Adrenal gland (tissue), 12 donors: Measurements from ENCODE around the gene GLB1L3. TPM values are rescaled to one million over a fixed set of nuclear protein-coding genes. Genes with fewer than 3 reads are reported as not detected.

ENCODE experiments used
- DNase-seq, 7 donors: peaks; one replicate each; pipeline ENCODE4 v3.0.0-alpha.2; 2019 to 2020
- H3K27ac ChIP-seq, 5 donors: fragments of 200-600 bp; sonication (generic) in 4 of 5; 1 replicate in 3 of 5; 2 replicates in 2 of 5; pipeline versions ENCODE4 v1.5.1 to v1.8.0; 2016 to 2020; ENCODE audit warnings: mild to moderate bottlenecking in 1 of 5
- H3K27me3 ChIP-seq: fragments of 200-600 bp; 2 replicates; pipeline ENCODE4 v1.8.0; 2021
- H3K36me3 ChIP-seq, 2 donors: fragments of 200-600 bp; replicated peaks in 1 of 2; 1 replicate in 1 of 2; 2 replicates in 1 of 2; pipeline versions ENCODE4 v1.5.1 to v1.8.0; 2018 to 2022
- H3K4me1 ChIP-seq, 2 donors: fragments of 200-600 bp; replicated peaks in 1 of 2; 1 replicate in 1 of 2; 2 replicates in 1 of 2; pipeline versions ENCODE4 v1.5.1 to v1.8.0; 2018 to 2021
- H3K4me3 ChIP-seq, 4 donors: fragments of 200-600 bp; sonication (generic) in 3 of 4; one replicate each; pipeline ENCODE4 v1.5.1; 2016 to 2018
- H3K9me3 ChIP-seq, 3 donors: fragments of 200-600 bp; sonication (generic) in 1 of 3; replicated peaks in 1 of 3; 1 replicate in 2 of 3; 2 replicates in 1 of 3; pipeline versions ENCODE4 v1.5.1 to v1.8.0; 2016 to 2021
- POLR2A ChIP-seq, 2 donors: fragments of 450-650 bp; IDR thresholded peaks; one replicate each; pipeline ENCODE4 v1.6.1; 2017; ENCODE audit warnings: antibody characterized with exemption in 2 of 2, mild to moderate bottlenecking in 2 of 2, moderate library complexity in 1 of 2
- WGBS, 4 donors: extraction: QIAGEN DNeasy Blood & Tissue Kit in 2 of 4; methylation state at CpG; one replicate each; pipeline versions ENCODE4 v1.1.5 to v1.1.7; 2013 to 2017; 5-methylcytosine and 5-hydroxymethylcytosine counted together
- intact Hi-C, 2 donors: fragments of 100-400 bp; cut with DNase I; formaldehyde crosslinking; loops; one replicate each; pipeline versions ENCODE4 v1.14.1 to v1.15.0; 2022 to 2023
- polyA plus RNA-seq, 3 donors: library from polyadenylated mRNA; stranded (reverse); fragments of 200-250 nt in 2 of 3; fragments of 350-450 nt in 1 of 3; fragmentation: Illumina TruSeq in 1 of 3; extraction: RNeasy Lipid Tissue Mini Kit (QIAGEN cat#74804) in 1 of 3; gene quantifications; one replicate each; pipeline ENCODE4 v1.2.3, GENCODE V29; 2013 to 2014
- total RNA-seq, 9 donors: library from RNA; depleted of rRNA in 4 of 9; stranded (reverse); fragments of >200 nt in 4 of 9; fragments of 120-200 nt in 1 of 9; fragmentation: NEBNext Ultra II Directional in 1 of 9; extraction: Animal tissue kit (Norgen Biotek cat#: 25700) in 1 of 9; gene quantifications; one replicate each; pipeline versions ENCODE4 v1.1.0 to v1.2.4, GENCODE V29; 2013 to 2023
- TF ChIP-seq, protein P1 (sequence below), 6 experiments: fragments of 450-650 bp in 4 of 6; fragments of 200-600 bp in 2 of 6; sonication (generic) in 1 of 6; IDR thresholded peaks; 1 replicate in 5 of 6; 2 replicates in 1 of 6; pipeline versions ENCODE4 v1.5.1 to v1.8.0; 2016 to 2021; ENCODE audit warnings: antibody characterized with exemption in 6 of 6, mild to moderate bottlenecking in 2 of 6, moderate library complexity in 1 of 6
- donor health status: healthy with polysubstance abuse.
- donor health status: Bipolar disorder and iron deficiency.
- donor health status: DM: yes; HTN: yes; CAD: no.
- donor health status: DM: no; HTN: no; CAD: no.
- donor health status: DM: no; HTN: no; CAD: no.
- donor health status: DM: yes; HTN: yes; CAD: no.

Gene GLB1L3
- total and polyA plus RNA-seq, 12 donors = 0.06 to 1.4 (median 0.51) TPM; not detected in 5

DNA sequence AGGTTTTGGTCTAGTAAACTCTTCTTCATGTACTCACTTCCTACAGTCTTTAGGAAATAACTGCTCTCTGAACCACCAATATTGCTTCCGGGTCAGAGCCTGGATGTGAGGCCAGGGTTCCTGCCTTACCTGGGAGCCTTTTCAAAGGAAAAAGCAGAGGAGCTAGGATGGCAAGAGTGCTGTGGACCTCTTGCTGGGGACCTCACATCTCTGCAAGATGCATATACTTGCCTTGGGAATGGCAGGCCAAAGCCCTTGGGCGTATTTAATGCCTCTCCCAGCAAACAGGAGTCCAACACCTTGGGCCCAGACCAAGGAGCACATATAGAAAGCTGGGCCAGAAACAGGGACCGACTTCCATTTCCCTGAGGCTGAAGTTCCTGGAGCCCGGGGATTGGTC, 60.9 kb downstream of the GLB1L3 start:
- Histone ChIP-seq H3K36me3 (no peaks in the 10 kb centered on the region), H3K4me3 (no peak overlapping the region), H3K27ac (no peak overlapping the region), H3K27me3 (no peaks in the 10 kb centered on the region), H3K9me3 (no peaks in the 10 kb centered on the region), H3K4me1 (peaks cover 3 to 5% of the 10 kb centered on the region in 2 donors)
- no peak for TF ChIP-seq POLR2A (IDR thresholded peaks at IDR 0.05)
- TF ChIP-seq, protein P1, sequence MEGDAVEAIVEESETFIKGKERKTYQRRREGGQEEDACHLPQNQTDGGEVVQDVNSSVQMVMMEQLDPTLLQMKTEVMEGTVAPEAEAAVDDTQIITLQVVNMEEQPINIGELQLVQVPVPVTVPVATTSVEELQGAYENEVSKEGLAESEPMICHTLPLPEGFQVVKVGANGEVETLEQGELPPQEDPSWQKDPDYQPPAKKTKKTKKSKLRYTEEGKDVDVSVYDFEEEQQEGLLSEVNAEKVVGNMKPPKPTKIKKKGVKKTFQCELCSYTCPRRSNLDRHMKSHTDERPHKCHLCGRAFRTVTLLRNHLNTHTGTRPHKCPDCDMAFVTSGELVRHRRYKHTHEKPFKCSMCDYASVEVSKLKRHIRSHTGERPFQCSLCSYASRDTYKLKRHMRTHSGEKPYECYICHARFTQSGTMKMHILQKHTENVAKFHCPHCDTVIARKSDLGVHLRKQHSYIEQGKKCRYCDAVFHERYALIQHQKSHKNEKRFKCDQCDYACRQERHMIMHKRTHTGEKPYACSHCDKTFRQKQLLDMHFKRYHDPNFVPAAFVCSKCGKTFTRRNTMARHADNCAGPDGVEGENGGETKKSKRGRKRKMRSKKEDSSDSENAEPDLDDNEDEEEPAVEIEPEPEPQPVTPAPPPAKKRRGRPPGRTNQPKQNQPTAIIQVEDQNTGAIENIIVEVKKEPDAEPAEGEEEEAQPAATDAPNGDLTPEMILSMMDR (IDR thresholded peaks at IDR 0.05) = no peak
- intact Hi-C loops = no loop called here
- DNase-seq = no peak
- 88 to 97% (median 93%) methylated on average over 4 of the region's 4 CpGs for WGBS, 4 donors

DNA sequence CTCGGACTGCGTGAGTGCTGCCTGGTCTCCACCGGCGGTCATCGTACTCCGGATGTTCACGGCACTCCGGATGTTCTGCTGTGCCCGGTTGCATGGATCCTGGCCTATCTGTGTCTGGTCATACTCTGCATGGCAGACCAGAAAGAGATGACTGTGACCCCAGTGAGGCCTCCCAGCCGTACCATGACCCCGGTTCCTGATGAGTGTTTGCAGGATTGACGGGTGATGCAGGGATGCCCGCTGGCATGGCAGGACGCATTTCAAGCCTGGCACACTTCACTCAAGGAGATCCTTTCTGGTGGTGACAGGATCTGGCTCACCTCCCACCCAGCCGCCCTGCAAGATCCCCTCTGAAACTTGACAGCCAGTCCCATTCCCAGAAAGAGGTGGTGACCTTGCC, 61.9 kb downstream of the GLB1L3 start:
- TF ChIP-seq POLR2A (IDR thresholded peaks at IDR 0.05) = no peak
- TF ChIP-seq, protein P1 (IDR thresholded peaks at IDR 0.05) = no peak
- WGBS, 4 donors = 92 to 100% (median 95%) methylated on average over 2 to 15 of the region's 15 CpGs
- intact Hi-C loops = no loop called here
- H3K4me1 ChIP-seq = no peaks in the 10 kb centered on the region
- no peak overlapping the region for H3K4me3 ChIP-seq
- H3K9me3 ChIP-seq = no peaks in the 10 kb centered on the region
- no peak for DNase-seq
- H3K27me3 ChIP-seq = no peaks in the 10 kb centered on the region
- no peaks in the 10 kb centered on the region for H3K36me3 ChIP-seq
- H3K27ac ChIP-seq = no peak overlapping the region

DNA sequence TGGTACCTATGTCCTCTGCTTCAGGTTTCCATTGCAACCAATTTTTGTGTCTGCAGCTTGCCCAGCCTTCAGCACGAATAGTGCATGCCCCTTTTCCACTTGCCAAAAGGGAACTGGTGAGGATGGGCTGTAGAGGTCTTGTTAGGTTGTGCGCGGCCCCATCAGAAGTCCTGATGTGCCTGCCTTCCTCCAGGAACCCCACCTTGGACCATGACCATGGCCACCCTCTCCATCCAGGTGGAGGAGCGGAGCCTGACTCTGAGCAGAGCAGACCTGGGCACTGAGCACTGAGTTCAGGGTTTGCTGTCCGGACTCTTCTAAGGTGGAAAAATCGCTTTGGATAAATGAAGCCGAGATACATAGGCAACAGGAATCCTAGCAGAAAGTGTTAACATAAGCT, 62.5 kb downstream of the GLB1L3 start:
- Histone ChIP-seq H3K27me3 (no peaks in the 10 kb centered on the region), H3K4me1 (no peaks in the 10 kb centered on the region), H3K9me3 (no peaks in the 10 kb centered on the region), H3K36me3 (no peaks in the 10 kb centered on the region), H3K27ac (no peak overlapping the region), H3K4me3 (no peak overlapping the region)
- intact Hi-C loops = no loop called here
- DNase-seq = no peak
- 90 to 94% (median 92%) methylated on average over 7 of the region's 7 CpGs for WGBS, 4 donors
- TF ChIP-seq, protein P1 (IDR thresholded peaks at IDR 0.05) = no peak
- TF ChIP-seq POLR2A (IDR thresholded peaks at IDR 0.05) = no peak

DNA sequence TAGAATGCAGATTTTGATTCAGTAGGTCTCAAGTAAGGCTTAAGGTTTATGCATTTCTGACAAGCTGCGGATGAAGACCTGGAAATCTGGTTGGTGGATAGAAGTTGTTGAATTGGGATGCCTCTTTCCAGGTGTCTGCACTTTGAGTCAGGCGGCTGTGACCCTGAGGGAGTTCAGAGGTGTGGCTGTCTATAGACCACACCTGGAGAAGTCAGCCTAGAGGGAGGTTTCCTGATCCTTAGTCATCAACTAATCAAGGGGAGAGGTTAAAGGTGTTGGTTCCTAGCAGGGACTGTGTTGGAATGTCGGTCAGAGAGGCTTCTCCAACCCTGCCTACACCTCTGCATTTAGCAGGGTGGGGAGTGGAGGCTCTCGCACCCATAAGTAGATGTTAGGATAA, 63.6 kb downstream of the GLB1L3 start:
- no peaks in the 10 kb centered on the region for H3K36me3 ChIP-seq
- H3K4me1 ChIP-seq = no peaks in the 10 kb centered on the region
- 72 to 95% (median 91%) methylated on average over 4 of the region's 4 CpGs for WGBS, 4 donors
- H3K27ac ChIP-seq = no peak overlapping the region
- DNase-seq = no peak
- no peak overlapping the region for H3K4me3 ChIP-seq
- no peaks in the 10 kb centered on the region for H3K27me3 ChIP-seq
- intact Hi-C loops = no loop called here
- no peak for TF ChIP-seq POLR2A (IDR thresholded peaks at IDR 0.05)
- TF ChIP-seq, protein P1 (IDR thresholded peaks at IDR 0.05) = no peak
- H3K9me3 ChIP-seq = no peaks in the 10 kb centered on the region
